IMR-90 (cell line): ENCODE measurements around the gene DNMT3B. TPM values are rescaled to one million over a fixed set of nuclear protein-coding genes. Genes with fewer than 3 reads are reported as not detected.

Experiments
- ATAC-seq: fragments of 200-7000 bp; cut with Tn5 transposase; 2 replicates; pipeline ENCODE4 v1.9.1; 2020; ENCODE audit warnings: low read depth, mild to moderate bottlenecking, moderate library complexity
- BruUV-seq: library from RNA; stranded (reverse); fragments of 400-500 nt; replicated peaks from 2 replicates; lab custom pipeline; 2021; lab: Mats Ljungman, UMichigan
- CTCF ChIA-PET: fragments of 300-600 bp; formaldehyde crosslinking; extraction: SDS; loops from one replicate; lab custom pipeline; 2021; ENCODE audit warnings: antibody characterized with exemption; lab: Yijun Ruan, JAX
- POLR2A ChIA-PET: fragments of 300-600 bp; sonication (Branson Sonifier 250); formaldehyde crosslinking; loops from one replicate; lab custom pipeline; 2022; ENCODE audit warnings: antibody characterized with exemption; ENCODE audit not compliant: unreplicated experiment; lab: Charles Lee
- DNase-seq: peaks from one replicate; pipeline ENCODE4 v3.0.0; 2013
- H2AFZ ChIP-seq: replicated peaks from 2 replicates; pipeline ENCODE3; 2013; ENCODE audit warnings: low read length, mild to moderate bottlenecking; ENCODE audit not compliant: poor library complexity
- H2AK5ac ChIP-seq: 2 replicates; pipeline ENCODE4 v1.6.1; 2013; ENCODE audit warnings: low read depth, low read length, inconsistent platforms
- H2AK9ac ChIP-seq: replicated peaks from 2 replicates; pipeline ENCODE3; 2013; ENCODE audit warnings: mild to moderate bottlenecking, low read depth, low read length, moderate library complexity; ENCODE audit not compliant: poor library complexity
- H2BK120ac ChIP-seq: 2 replicates; pipeline ENCODE4 v1.6.1; 2013; ENCODE audit warnings: low read depth, low read length, inconsistent platforms
- H2BK15ac ChIP-seq: 3 replicates; pipeline ENCODE4 v1.6.1; 2013; ENCODE audit warnings: low read depth, low read length, inconsistent platforms
- H2BK20ac ChIP-seq: 2 replicates; pipeline ENCODE4 v1.6.1; 2013; ENCODE audit warnings: low read depth, mild to moderate bottlenecking, inconsistent platforms, low read length, moderate library complexity
- H2BK5ac ChIP-seq: 2 replicates; pipeline ENCODE4 v1.6.1; 2013; ENCODE audit warnings: mild to moderate bottlenecking, low read depth, low read length, inconsistent platforms; ENCODE audit not compliant: poor library complexity, severe bottlenecking
- H3K14ac ChIP-seq: replicated peaks from 2 replicates; pipeline ENCODE4 v1.6.1; 2013; ENCODE audit warnings: low read depth, low read length, inconsistent platforms
- H3K18ac ChIP-seq: 2 replicates; pipeline ENCODE4 v1.6.1; 2013; ENCODE audit warnings: low read depth, low read length, control low read depth
- H3K23ac ChIP-seq: 2 replicates; pipeline ENCODE4 v1.6.1; 2013; ENCODE audit warnings: low read depth, low read length, inconsistent platforms
- H3K27ac ChIP-seq: 2 replicates; pipeline ENCODE4 v1.5.1; 2013; ENCODE audit warnings: mild to moderate bottlenecking, control low read depth, low read length; ENCODE audit not compliant: insufficient read depth
- H3K27me3 ChIP-seq: 2 replicates; pipeline ENCODE4 v1.6.1; 2013; ENCODE audit warnings: low read length; ENCODE audit not compliant: control insufficient read depth, insufficient read depth
- H3K36me3 ChIP-seq: 2 replicates; pipeline ENCODE4 v1.6.1; 2013; ENCODE audit warnings: low read length, mixed read lengths; ENCODE audit not compliant: control insufficient read depth, insufficient read depth
- H3K4ac ChIP-seq: 2 replicates; pipeline ENCODE4 v1.6.1; 2013; ENCODE audit warnings: low read depth, low read length, inconsistent platforms
- H3K4me1 ChIP-seq: 2 replicates; pipeline ENCODE4 v1.6.1; 2013; ENCODE audit warnings: low read length, mixed read lengths; ENCODE audit not compliant: control insufficient read depth, insufficient read depth
- H3K4me2 ChIP-seq: 2 replicates; pipeline ENCODE4 v1.6.1; 2013; ENCODE audit warnings: low read depth, mild to moderate bottlenecking, control low read depth, low read length, moderate library complexity
- H3K4me3 ChIP-seq: 2 replicates; pipeline ENCODE4 v1.5.1; 2013; ENCODE audit warnings: low read depth, mild to moderate bottlenecking, control low read depth, low read length, moderate library complexity; ENCODE audit not compliant: insufficient read depth
- H3K56ac ChIP-seq: 2 replicates; pipeline ENCODE4 v1.6.1; 2013; ENCODE audit warnings: low read length, inconsistent platforms; ENCODE audit not compliant: insufficient read depth; ENCODE audit errors: extremely low read depth
- H3K79me1 ChIP-seq, 2 experiments: 2 replicates each; pipeline ENCODE4 v1.6.1; 2013; ENCODE audit warnings: low read length in 2 of 2, inconsistent platforms in 1 of 2, low read depth in 1 of 2
- H3K9ac ChIP-seq: 2 replicates; pipeline ENCODE4 v1.6.1; 2013; ENCODE audit warnings: low read depth, low read length, control low read depth
- H3K9me1 ChIP-seq: 2 replicates; pipeline ENCODE4 v1.6.1; 2013; ENCODE audit warnings: low read length, inconsistent platforms; ENCODE audit not compliant: insufficient read depth
- H3K9me3 ChIP-seq: 2 replicates; pipeline ENCODE4 v1.6.1; 2013; ENCODE audit warnings: low read length; ENCODE audit not compliant: control insufficient read depth, insufficient read depth
- H4K20me1 ChIP-seq: 2 replicates; pipeline ENCODE4 v1.6.1; 2013; ENCODE audit warnings: low read length, inconsistent platforms; ENCODE audit not compliant: insufficient read depth
- H4K5ac ChIP-seq: 2 replicates; pipeline ENCODE4 v1.6.1; 2013; ENCODE audit warnings: mild to moderate bottlenecking, low read depth, low read length, control low read depth
- H4K8ac ChIP-seq, 2 experiments: 2 replicates each; pipeline ENCODE4 v1.6.1; 2013; ENCODE audit warnings: low read depth in 2 of 2, low read length in 2 of 2, control low read depth in 1 of 2, inconsistent platforms in 1 of 2
- H4K91ac ChIP-seq: 2 replicates; pipeline ENCODE4 v1.6.1; 2013; ENCODE audit warnings: low read depth, low read length, inconsistent platforms; ENCODE audit not compliant: insufficient read depth
- BHLHE40 ChIP-seq: fragments of 150-350 bp; IDR thresholded peaks from 2 replicates; pipeline ENCODE4 v1.6.1; 2016; ENCODE audit warnings: mild to moderate bottlenecking, low read depth, low read length
- CEBPB ChIP-seq: IDR thresholded peaks from 2 replicates; pipeline ENCODE4 v1.6.1; 2012; ENCODE audit warnings: low read depth, low read length, improper control_type of control experiment
- MAFK ChIP-seq: IDR thresholded peaks from 2 replicates; pipeline ENCODE4 v1.6.1; 2012; ENCODE audit warnings: low read depth, low read length, improper control_type of control experiment
- MAZ ChIP-seq: IDR thresholded peaks from 2 replicates; pipeline ENCODE4 v1.6.1; 2012; ENCODE audit warnings: low read depth, mild to moderate bottlenecking, low read length, improper control_type of control experiment, moderate library complexity, borderline replicate concordance
- SMC3 ChIP-seq: fragments of 150-350 bp; IDR thresholded peaks from 2 replicates; pipeline ENCODE4 v1.6.1; 2016; ENCODE audit warnings: low read depth, mild to moderate bottlenecking, antibody characterized with exemption, low read length, moderate library complexity
- USF2 ChIP-seq: fragments of 150-350 bp; IDR thresholded peaks from 2 replicates; pipeline ENCODE4 v1.6.1; 2017; ENCODE audit warnings: mild to moderate bottlenecking, antibody characterized with exemption, low read length, low read depth
- WGBS, 2 experiments: methylation state at CpG; one replicate each; pipeline versions ENCODE4 v1.1.5 to v1.1.7; 2013; ENCODE audit warnings: missing lambda C conversion rate in 2 of 2; ENCODE audit not compliant: insufficient read length in 1 of 2; ENCODE audit errors: extremely low coverage in 2 of 2; 5-methylcytosine and 5-hydroxymethylcytosine counted together
- dilution Hi-C: fragments of 300-500 bp; cut with HindIII; formaldehyde crosslinking; loops from one replicate; pipeline ENCODE4 v1.14.3; 2018; ENCODE audit warnings: low sequenced_read_pairs; ENCODE audit not compliant: unreplicated experiment
- in situ Hi-C: fragments of 300-500 bp; cut with MboI; formaldehyde crosslinking; loops from 3 replicates; pipeline ENCODE4 v1.14.3; 2019; ENCODE audit warnings: low sequenced_read_pairs, inconsistent platforms, mixed read lengths
- intact Hi-C: fragments of 100-400 bp; cut with micrococcal nuclease; formaldehyde crosslinking; loops from 2 replicates; pipeline ENCODE4 v1.10.0; 2022
- polyA plus RNA-seq, 3 experiments: library from polyadenylated mRNA; depleted of rRNA; stranded (reverse); fragments of >200 nt; gene quantifications; 2 replicates each; pipeline ENCODE4 v1.2.3, GENCODE V29; 2012; ENCODE audit warnings: low replicate concordance in 1 of 3
- total RNA-seq: library from RNA; depleted of rRNA; stranded (reverse); fragments of >200 nt; gene quantifications from 2 replicates; pipeline ENCODE4 v1.2.3, GENCODE V29; 2012

DNMT3B gene
- total and polyA plus RNA-seq, 2 of the 4 experiments (the other 2 are of a cell fraction) = 1.3 to 1.9 TPM

- H3K4me2 ChIP-seq = no peak overlapping the region
- no peak overlapping the region for H2BK120ac ChIP-seq
- DNase-seq = no peak
- WGBS, 2 experiments = 100% methylated on average over 2 of the region's 3 CpGs; no CpG with 5 or more reads in 1 of the 2 experiments
- dilution Hi-C loops (no loop called here), intact Hi-C loops (no loop called here), in situ Hi-C loops (no loop called here)
- H4K20me1 ChIP-seq = no peaks in the 10 kb centered on the region
- no peaks in the 10 kb centered on the region for H3K4me1 ChIP-seq
- H2AFZ ChIP-seq = no peak overlapping the region
- ATAC-seq = no peak
- no peak overlapping the region for H4K5ac ChIP-seq
- H4K91ac ChIP-seq = no peak overlapping the region
- peaks cover 25% of the 10 kb centered on the region for H3K36me3 ChIP-seq
- no peak overlapping the region for H2AK5ac ChIP-seq
- no peak overlapping the region for H2BK20ac ChIP-seq
- H3K18ac ChIP-seq = no peak overlapping the region
- H3K56ac ChIP-seq = no peak overlapping the region
- POLR2A ChIA-PET = no interaction called here
- H3K9me3 ChIP-seq = no peaks in the 10 kb centered on the region
- no TSS peak for BruUV-seq
- H3K14ac ChIP-seq = no peak overlapping the region
- H4K8ac ChIP-seq = no peak overlapping the region
- no peak overlapping the region for H3K4ac ChIP-seq
- H2AK9ac ChIP-seq = no peak overlapping the region
- H3K23ac ChIP-seq = no peak overlapping the region
- CTCF ChIA-PET = interaction anchor here (0.6 kb wide), 1 partner anchor 71 kb away, joined by 3 read pairs; no protein-coding TSS in a partner anchor
- TF ChIP-seq MAFK (no peak), MAZ (no peak), SMC3 (no peak), USF2 (no peak), CEBPB (no peak), BHLHE40 (no peak)
- H3K27me3 ChIP-seq = no peaks in the 10 kb centered on the region
- no peak overlapping the region for H3K4me3 ChIP-seq
- H2BK15ac ChIP-seq = no peak overlapping the region
- H3K79me1 ChIP-seq = peaks cover 17 to 21% of the 10 kb centered on the region in 2 experiments
- peaks cover 4% of the 10 kb centered on the region; the same call in 1 of the 2 replicates for H3K9me1 ChIP-seq
- no peak overlapping the region for H2BK5ac ChIP-seq
- H3K9ac ChIP-seq = no peak overlapping the region
- H3K27ac ChIP-seq = no peak overlapping the region
These were observed 43.3 kb upstream of the DNMT3B start for GRCh38 chr20:32718749-32719348.
